ENCODE measurements around the gene EIF2AK3. TPM values are rescaled to one million over a fixed set of nuclear protein-coding genes. Genes with fewer than 3 reads are reported as not detected.
"Not testable (repeated sequence)": the region's sequence is repeated elsewhere in the genome, so short reads cannot be mapped to it uniquely, and the experiment has no call there.

Gene EIF2AK3
- 7.9 and 10.2 TPM in 2 replicates for total RNA-seq (2014; rRNA removed; shearing (Covaris generic))

DNA sequence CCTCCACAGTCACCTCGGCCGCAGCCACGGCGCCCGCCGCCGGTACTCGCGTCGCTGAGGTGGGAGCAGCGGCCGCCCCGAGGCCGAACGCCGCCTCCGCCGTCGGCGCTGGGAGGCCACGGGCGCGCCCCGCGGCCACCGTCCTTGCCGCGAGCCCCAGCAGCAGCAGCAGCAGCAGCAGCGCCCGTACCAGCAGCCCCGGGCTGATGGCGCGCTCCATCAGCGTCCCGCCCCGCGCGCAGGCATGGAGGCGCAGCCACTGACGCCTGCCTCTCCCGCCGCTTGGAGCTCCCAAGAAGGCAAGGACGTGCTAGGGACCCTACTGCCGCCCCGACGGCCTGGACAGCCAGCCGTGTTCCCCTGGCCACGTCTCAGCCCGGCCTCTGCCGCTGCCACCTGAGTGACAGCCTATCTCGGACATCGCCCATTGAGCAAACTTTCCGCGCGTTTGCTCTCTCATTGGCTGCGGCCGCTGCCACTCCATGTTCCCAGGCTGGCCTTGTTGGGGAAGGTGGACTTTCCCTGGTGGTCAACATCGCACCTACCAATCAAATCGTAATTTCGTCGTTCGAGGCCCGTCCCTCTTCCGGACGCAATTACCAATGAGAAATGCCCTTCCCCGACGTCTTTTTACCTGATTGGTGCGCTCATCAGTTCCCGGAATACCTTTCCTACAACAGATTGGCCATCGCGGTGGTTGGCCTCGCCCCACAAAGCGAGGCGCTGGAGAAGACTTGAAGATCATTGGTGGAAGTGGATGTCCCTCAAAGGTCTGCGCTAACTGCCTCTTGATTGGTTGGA lies at the start of gene EIF2AK3:
Gene EIF2AK3, minus strand, starts transcription at position 410 of the 801 bp plus-strand sequence. Its CDS starts 190 bp downstream, at position 220.
- DNase-seq (ENCODE audit: low spot score), result peak; percentile 99

DNA sequence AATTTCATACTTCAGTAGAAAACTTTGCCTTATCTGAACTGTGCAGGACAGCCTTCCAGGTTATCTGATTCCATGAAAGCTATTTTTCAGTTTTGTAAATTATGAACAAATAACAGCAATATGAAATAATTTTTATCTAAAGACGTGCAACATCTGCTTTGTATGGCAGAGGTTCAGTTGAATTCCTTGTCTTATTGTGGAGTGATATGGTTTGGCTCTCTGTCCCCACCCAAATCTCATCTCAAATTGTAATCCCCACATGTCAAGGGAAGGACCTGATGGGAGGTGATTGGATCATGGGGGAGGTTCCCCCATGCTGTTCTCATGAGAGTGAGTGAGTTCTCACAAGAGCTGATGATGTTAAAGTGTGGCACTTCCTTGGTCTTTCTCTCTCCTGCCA lies 46.1 kb upstream of the EIF2AK3 start:
- no peak for DNase-seq (ENCODE audit: low spot score)

DNA sequence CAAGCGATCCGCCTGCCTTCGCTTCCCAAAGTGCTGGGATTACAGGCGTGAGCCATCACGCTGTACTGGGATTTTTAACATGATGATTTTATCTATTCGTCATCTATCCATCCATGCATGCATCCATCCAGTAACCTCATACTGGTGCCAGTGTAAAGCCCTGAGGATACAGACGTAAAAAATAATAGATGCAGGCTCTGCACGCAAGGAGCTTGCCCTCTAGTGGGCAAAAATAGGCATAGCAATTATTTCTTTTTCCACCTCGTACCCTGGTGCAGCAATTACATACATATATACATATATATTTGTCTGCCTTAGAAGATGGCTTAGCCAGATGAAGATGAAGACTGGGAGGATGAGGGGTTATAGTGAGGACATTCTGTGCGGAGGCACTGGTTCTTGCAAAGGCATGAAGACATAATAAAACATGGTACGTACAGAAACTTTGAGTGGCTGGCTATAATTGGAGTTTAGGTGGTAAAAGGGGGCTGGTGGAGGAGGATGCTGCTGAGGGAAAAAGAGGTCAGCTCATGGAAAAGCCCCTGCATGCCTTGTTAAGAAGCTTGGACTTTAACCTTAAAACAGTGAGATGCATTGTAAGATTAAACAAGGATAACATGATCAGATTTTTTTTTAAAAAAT lies 44.6 kb upstream of the EIF2AK3 start:
- peak; percentile 63 for DNase-seq (ENCODE audit: low spot score)

DNA sequence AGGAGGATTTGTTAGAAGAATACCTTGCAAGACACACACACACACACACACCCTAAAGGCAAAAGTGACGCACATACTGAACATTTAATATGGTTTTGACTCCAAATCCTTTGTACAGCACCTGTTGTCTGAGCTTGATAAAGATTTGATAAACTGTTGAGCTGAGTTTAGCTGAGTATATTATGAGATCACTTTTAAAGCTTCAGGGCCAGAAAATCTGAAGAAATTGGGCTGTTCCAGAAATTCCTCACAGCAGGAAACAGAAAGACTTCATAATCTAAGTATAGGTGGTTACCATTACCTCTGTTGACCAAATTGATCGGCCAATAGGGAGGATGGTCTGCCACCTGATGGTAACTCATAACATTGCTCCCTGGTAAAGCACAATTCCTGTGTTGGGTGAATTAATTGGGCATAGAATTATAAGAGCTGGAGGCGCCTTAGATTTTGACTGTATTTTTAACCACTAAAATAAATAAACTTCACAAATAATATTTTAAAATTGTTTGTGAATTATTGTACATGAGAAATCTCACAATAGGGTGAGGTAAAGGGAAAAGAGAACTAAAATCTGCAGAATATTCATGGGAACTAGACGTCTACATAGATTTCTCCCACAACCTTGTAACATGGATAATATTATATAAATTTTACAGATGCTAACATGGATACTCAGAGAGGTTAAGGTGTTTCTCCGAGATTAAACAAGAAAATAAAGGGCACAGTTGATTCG lies 42.4 kb upstream of the EIF2AK3 start:
- DNase-seq (ENCODE audit: low spot score), result peak; percentile 61

DNA sequence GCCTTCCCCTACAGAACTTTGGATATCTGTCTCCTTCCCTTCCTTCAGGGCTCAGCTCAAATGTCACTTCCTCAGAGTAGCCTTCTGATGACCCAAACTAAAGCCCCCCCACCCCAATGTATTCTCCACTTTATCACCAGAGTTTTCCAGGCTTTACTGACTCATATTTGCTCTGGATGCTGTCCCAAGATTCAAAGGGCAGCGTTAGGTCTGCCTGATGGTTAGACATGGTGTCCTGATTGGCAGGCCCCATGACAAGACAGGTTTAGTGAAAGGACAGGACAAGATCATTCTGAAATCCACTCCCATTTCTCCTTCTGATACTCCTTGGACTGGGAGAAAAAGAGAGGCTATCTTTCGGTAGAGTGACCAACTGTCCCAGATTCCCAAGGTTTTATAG lies 41.6 kb upstream of the EIF2AK3 start:
- DNase-seq (ENCODE audit: low spot score), result no peak

DNA sequence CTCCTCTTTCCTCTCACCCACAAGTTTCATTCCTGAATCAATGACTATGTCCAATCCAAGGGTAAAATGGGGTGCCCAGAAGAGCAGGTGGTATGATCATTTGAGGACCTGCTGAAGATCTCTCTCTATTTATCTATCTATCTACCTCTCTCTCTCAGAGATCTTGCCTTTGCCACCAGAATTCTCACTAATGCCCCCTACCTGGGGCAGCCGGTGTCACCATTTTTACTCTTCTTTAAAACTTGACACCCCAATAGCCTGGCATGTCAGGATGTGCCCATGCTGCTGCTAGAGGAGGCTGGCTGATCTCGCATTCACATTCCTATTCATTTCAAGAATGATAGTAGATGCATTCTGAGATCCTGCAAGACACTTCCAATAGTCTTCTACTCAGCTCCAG lies 40.0 kb upstream of the EIF2AK3 start:
- no peak for DNase-seq (ENCODE audit: low spot score)

DNA sequence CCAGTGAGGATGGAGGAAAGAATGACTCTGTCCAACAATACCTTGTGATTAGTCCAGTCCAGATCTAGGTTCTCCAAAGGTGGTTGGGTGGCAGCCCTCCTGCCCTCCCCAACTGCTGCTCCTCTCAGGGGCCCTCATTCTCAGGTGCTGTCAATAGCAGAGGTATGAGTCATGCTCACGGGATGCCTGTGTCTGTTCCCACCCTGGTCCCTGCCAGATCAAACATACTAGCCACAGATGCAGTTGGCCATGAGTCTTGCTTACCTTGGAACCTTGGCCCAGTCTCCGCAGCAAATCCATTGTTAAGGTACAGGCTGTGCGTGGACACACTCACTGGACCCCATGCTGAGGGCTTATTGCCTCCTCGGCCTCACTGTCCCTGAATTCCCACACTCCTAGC lies 39.3 kb upstream of the EIF2AK3 start:
- DNase-seq (ENCODE audit: low spot score), result no peak

DNA sequence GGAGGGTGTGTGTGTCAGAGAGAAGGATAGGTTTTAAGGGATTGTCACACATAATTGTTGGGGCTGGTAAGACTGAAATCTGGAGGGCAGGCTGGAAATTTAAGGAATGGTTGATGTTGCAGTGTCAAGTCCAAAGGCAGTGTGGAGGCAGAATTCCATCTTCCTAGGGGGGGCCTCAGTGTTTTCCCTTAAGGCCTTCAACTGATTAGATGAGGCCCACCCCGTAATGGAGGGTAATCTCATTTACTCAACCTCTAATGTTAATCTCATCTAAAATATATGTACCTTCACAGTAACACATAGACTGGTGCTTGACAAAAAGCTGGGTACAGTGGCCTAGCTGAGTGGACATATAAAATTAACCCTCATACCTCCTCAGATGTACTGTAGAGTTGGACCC lies 33.4 kb upstream of the EIF2AK3 start:
- DNase-seq (ENCODE audit: low spot score), result no peak

DNA sequence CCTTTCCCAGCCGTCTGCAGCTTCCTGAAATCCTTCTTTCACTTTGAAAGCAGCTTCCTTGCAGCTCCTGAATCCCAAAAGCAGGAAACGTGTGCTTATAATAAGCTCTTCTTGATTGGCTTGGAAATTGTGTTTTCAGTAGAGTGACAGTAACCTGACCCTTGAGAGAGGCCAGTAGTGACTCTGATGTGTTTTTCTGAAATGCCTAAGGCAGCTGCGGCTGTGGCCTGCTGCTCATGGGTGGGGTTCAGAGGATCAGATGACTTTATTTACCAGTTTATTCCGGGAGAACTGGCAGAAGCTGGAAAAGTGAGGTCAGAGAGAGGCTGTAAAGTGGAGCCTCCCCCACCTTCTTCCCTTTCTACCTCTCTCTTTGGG lies 32.3 kb upstream of the EIF2AK3 start:
- DNase-seq (ENCODE audit: low spot score), result no peak

DNA sequence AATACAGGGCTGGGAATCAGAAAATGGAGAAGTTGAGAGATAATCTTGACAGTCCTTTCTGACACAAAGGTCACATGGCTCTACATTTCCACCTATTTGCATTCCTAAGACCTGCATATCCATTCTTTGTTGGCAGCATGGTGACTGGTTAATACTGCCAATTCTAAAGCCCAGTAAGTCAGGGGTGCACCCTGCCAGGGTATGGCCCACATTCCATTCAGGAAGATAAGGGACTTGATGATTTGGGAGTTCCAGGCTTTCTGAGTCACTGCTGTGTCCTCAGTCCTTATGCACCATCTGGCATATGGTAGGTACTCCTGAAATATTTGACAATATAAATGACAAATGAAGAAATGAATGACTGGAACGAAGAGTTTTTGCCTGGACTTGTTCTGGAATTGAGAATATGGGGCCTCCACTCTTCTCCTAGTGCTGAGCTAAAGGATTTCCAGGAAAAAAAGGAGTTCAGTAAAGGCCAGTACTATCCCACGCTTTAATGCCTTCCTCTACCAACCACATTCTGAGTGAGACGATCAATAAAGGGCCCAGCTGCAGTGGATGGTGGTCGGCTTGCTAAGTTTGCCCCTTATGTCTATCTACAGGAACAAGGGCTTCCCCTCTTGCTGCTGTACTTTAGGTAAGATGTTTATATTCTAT lies 31.7 kb upstream of the EIF2AK3 start:
- no peak for DNase-seq (ENCODE audit: low spot score)

DNA sequence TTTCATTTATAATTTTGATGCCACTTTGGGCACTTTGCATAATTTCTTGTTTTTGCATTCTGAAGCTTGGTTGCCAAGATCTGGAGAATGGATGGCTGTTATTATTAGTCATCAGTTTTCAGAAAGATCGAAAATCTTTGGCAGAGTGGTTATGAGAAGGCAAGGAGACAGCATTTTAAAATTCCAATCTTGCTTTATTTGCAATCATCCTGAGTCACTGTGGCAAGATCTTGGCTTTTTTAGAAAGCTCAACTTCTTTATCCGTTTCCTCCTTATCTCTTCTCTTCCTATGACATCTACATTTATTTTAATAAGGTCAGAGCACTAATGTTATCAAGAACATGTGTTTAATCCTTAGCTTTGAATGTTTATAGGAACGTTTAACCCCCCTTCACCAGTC lies 31.1 kb upstream of the EIF2AK3 start:
- DNase-seq (ENCODE audit: low spot score), result no peak

DNA sequence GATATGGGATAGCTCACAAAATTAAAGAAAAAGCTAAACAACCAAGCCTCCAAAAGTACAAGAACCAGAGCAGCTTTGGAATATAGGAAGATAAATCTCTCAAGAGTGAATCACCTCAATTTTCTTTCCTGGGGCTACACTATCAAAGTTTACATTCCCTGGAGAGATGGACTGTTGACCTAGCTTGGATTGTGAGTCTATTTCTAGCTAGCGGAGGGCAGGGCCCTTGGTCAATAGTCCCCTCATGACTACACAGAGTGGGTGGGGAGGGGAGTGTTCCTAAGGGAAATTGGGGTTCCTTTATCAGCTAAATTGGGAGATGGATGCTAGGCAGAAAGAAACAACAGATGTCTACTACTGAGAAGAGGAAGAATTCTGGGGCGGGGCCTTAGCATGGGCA lies 29.9 kb upstream of the EIF2AK3 start:
- DNase-seq (ENCODE audit: low spot score), result no peak

DNA sequence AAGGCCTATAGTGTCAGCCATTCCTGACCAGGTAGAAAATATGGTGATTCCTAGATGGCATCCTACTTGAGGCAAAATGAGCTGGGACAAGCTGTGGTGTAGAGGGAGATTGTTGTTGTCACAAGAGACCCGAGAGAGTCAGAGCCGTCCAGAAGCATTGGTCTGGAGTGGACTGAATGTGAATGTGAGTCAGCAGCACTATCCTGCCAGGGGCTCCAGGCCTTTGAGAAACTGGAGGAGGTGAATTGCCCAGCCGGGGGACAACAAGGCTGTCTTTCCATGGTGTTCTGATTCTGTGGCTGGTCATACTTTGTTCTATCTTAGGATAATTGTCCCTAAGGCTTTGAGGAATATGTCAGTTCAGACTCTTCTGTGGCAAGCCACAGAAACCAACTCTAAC lies 29.4 kb upstream of the EIF2AK3 start:
- DNase-seq (ENCODE audit: low spot score), result no peak

DNA sequence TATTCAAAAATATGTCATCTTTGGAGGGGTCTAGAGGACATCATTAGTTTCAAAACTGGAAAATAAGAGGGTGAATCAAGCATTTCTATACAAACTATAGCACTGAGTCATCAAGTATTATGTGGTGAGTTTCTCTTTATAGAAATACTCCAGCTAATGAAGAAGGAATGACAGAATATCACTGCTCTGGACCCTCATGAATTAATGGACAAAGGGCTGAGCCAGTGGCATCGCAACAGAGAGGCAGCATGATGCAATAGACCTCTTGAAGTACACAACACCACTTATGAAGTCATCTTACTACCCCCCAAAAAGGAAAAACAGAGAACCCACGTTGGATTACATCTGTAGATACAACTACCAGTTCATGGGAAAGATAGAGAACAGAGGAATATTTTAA lies 27.4 kb upstream of the EIF2AK3 start:
- no peak for DNase-seq (ENCODE audit: low spot score)

DNA sequence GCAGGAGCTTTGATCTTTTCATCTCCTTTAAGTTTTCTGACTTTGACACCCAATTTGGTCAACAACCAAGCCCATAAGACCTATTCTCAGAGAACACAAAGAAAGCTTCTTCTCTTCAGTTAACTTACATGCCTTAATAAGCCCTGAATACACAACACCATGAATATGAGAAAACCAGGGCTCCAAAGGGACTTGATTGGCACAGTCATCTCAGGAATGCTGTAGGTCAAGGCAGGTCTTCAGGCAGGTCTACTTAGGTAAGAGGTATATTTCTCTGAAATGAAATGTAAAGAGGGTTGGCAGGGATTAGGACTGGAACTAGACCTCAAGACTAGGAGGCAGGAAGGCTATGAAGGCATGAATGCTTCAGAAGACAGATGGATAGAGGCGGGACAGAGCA lies 24.4 kb upstream of the EIF2AK3 start:
- DNase-seq (ENCODE audit: low spot score), result no peak

DNA sequence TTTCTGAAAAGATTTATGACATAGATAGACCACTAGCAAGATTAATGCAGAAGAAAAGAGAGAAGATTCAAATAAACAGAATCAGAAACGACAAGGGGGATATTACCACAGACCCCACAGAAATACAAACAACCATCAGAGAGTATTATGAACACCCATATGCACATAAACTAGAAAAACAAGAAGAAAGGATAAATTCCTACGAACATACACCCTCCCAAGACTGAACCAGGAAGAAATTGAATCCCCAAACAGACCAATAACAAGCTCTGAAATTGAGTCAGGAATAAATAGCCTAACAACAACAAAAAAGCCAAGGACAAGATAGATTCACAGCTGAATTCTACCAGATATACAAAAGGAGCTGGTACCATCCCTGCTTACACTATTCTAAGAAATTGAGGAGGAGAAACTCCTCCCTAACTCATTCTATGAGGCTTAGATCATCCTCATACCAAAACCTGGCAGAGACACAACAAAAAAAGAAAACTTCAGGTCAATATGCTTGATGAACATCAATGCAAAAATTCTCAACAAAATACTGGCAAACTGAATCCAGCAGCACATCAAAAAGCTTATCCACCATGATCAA lies 18.1 kb upstream of the EIF2AK3 start:
- not testable (repeated sequence) for DNase-seq (ENCODE audit: low spot score)

DNA sequence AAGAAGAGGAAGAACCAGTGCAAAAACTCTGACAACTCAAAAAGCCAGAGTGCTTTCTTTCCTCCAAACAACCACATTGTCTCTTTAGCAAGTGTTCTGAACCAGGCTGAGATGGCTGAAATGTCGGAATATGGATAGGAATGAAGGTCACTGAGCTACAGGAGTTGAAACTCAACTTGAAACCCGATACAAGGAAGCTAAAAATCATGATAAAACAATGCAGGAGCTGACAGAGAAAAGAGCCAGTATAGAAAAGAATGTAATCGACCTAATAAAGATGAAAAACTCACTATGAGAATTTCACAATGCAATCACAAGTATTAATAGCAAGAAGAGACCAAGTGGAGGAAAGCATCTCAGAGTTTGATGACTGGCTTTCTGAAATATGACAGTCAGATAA lies 15.0 kb upstream of the EIF2AK3 start:
- DNase-seq (ENCODE audit: low spot score), result no peak

DNA sequence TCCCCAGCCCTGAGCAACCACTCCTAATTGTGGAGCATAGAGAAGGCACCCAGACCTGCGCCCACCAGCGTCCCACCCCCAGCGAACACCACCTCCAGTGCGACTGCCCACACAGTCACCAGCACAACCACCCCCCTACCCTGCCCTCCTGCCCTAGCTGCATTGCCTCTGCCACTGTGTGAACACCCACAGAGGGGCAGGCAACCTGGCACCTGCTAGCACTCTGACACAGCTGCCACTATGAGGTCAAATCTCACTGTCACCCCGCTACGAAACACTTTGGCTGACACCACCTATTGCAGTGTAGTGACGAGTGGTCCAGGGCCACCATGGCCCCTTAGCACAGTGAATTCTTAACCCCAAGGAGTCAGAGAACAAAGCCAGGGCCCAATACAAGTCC lies 14.1 kb upstream of the EIF2AK3 start:
- no peak for DNase-seq (ENCODE audit: low spot score)

DNA sequence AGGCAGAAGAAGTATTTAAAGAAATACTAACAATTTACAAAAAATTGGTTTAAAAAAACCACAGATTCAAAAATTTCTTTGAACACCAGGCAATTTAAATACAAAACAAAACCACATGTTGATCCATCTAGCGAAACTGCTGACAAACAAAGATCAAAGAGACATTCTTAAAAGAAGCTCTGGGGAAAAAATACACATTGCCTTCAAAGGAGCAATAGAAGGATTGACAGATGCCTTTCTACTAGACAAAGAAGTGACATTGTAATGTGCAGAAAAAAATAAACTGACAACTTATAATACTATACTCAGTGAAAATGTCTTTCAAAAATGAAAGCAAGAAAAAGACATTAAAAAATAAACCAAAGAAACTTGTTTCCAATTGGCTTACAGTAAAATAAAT lies 12.6 kb upstream of the EIF2AK3 start:
- no peak for DNase-seq (ENCODE audit: low spot score)

DNA sequence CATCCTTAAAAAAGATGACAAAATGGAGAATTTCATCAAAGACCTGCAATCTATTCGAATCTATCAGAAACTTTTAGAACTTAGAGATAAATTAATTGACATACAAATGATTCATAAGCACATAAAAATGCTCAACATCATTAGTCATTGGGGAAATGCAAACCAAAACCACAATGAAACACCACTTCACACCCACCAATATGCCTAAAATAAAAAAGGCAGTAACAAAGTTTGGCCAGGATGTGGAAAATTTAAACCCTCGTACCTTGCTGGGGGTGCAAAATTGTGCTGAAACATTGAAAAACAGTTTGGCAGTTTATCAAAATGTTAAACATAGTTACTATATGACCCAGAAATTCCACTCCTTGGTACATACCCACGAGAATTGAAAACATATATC lies 11.5 kb upstream of the EIF2AK3 start:
- no peak for DNase-seq (ENCODE audit: low spot score)

DNA sequence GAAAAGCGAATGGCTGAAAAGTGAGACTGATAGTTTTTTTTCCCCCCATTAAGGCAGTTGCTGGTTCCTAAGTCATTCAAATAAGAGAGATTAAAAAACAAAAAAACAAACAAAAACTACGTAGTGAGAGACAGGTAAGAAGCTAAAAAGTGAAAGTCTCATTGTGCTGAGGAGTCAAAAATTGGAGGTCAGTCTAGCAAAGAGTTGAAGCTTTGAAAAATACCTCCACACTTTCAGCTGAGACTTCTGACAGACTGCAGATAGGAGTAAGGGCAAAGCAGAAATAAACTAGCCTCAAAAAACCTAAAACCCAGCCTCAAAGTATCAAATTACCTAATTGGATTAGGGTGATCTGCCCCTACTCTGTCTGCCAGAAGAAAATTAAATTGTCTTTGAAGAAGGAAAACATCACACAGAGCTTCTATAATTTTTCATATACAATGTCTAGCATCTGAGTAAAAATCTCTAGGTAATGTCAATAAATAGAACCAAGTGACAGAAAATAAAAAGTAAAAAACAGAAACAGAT lies 10.9 kb upstream of the EIF2AK3 start:
- no peak for DNase-seq (ENCODE audit: low spot score)
